K562 (cell line): ENCODE measurements around the gene H2BK1. TPM values are rescaled to one million over a fixed set of nuclear protein-coding genes. Genes with fewer than 3 reads are reported as not detected.

Experiments used
- ATAC-seq: fragments of 200-7000 bp; cut with Tn5 transposase; 3 replicates; pipeline ENCODE4 v1.9.1; 2020; ENCODE audit warnings: moderate library complexity
- BruUV-seq: library from RNA; stranded (reverse); fragments of 400-500 nt; replicated peaks from 2 replicates; lab custom pipeline; 2021; lab: Mats Ljungman, UMichigan
- CTCF ChIA-PET: fragments of 300-600 bp; formaldehyde crosslinking; extraction: SDS; loops from one replicate; lab custom pipeline; 2021; ENCODE audit warnings: low intra/inter-chr PET ratio; lab: Yijun Ruan, JAX
- POLR2A ChIA-PET: fragments of 300-600, 350-650 bp; sonication (Branson Sonifier 250); formaldehyde crosslinking; extraction: SDS; loops from one replicate; lab custom pipeline; 2021; ENCODE audit warnings: antibody characterized with exemption, inconsistent platforms; lab: Yijun Ruan, JAX
- DNase-seq, 4 experiments: peaks; one replicate each; pipeline versions ENCODE4 v3.0.0 to v3.0.0-alpha.2; 2011 to 2018; ENCODE audit warnings: low spot score in 3 of 4, mixed read lengths in 3 of 4; ENCODE audit errors: extremely low read depth in 1 of 4
- FAIRE-seq: peaks from 2 replicates; lab custom pipeline; 2011; peaks lifted over from hg19 to GRCh38; lab: Jason Lieb, UNC
- H2AFZ ChIP-seq: 2 replicates; pipeline ENCODE4 v1.6.0; 2011; ENCODE audit warnings: low read depth, low read length, control low read depth, inconsistent platforms
- H3K27ac ChIP-seq: fragments of 200-600 bp; 3 replicates; pipeline ENCODE4 v1.8.0; 2011; ENCODE audit warnings: low read depth, mild to moderate bottlenecking, control low read depth, inconsistent platforms, low read length, moderate library complexity, mixed read lengths; ENCODE audit errors: extremely low read depth
- H3K27me3 ChIP-seq, 2 experiments: fragments of 300-600 bp in 1 of 2; 2 replicates in 1 of 2; 3 replicates in 1 of 2; pipeline versions ENCODE4 v1.6.0 to v1.8.0; 2011; ENCODE audit warnings: inconsistent platforms in 2 of 2, low read length in 2 of 2, mild to moderate bottlenecking in 1 of 2, mixed read lengths in 1 of 2, moderate library complexity in 1 of 2; ENCODE audit not compliant: control insufficient read depth in 2 of 2, insufficient read depth in 2 of 2
- H3K36me3 ChIP-seq: fragments of 300-600 bp; 3 replicates; pipeline ENCODE4 v1.8.0; 2011; ENCODE audit warnings: mild to moderate bottlenecking, low read length, inconsistent platforms; ENCODE audit not compliant: control insufficient read depth, insufficient read depth
- H3K4me1 ChIP-seq, 2 experiments: fragments of 200-600 bp in 1 of 2; replicated peaks in 1 of 2; 2 replicates in 1 of 2; 3 replicates in 1 of 2; pipeline versions ENCODE4 v1.5.1 to v1.8.0; 2011; ENCODE audit warnings: inconsistent platforms in 2 of 2, low read length in 2 of 2, mild to moderate bottlenecking in 1 of 2, mixed read lengths in 1 of 2, moderate library complexity in 1 of 2; ENCODE audit not compliant: control insufficient read depth in 2 of 2, insufficient read depth in 2 of 2
- H3K4me2 ChIP-seq: 2 replicates; pipeline ENCODE4 v1.6.1; 2011; ENCODE audit warnings: low read length, control low read depth, inconsistent platforms, mixed read lengths; ENCODE audit not compliant: insufficient read depth
- H3K4me3 ChIP-seq: fragments of 200-600 bp; sonication (generic), shearing (Covaris generic); 2 replicates; pipeline ENCODE4 v1.5.1; 2016; ENCODE audit warnings: control low read depth, inconsistent platforms
- H3K79me2 ChIP-seq: fragments of 200-600 bp; 3 replicates; pipeline ENCODE4 v1.8.0; 2011; ENCODE audit warnings: low read length, inconsistent platforms; ENCODE audit not compliant: control insufficient read depth, insufficient read depth
- H3K9ac ChIP-seq, 2 experiments: 2 replicates each; pipeline versions ENCODE4 v1.6.0 to v1.6.1; 2011; ENCODE audit warnings: low read depth in 2 of 2, low read length in 2 of 2, control low read depth in 1 of 2, inconsistent platforms in 1 of 2, mild to moderate bottlenecking in 1 of 2, mixed read lengths in 1 of 2; ENCODE audit not compliant: insufficient read depth in 1 of 2
- H3K9me1 ChIP-seq: one replicate; pipeline ENCODE4 v1.6.0; 2011; ENCODE audit warnings: inconsistent platforms, mild to moderate bottlenecking, low read length, moderate library complexity; ENCODE audit not compliant: control insufficient read depth, insufficient read depth
- H3K9me3 ChIP-seq: replicated peaks from 2 replicates; pipeline ENCODE4 v1.5.1; 2011; ENCODE audit warnings: low read depth, low read length, inconsistent platforms; ENCODE audit not compliant: control insufficient read depth, insufficient read depth
- H4K20me1 ChIP-seq: replicated peaks from 2 replicates; pipeline ENCODE4 v1.6.1; 2011; ENCODE audit warnings: low read length, inconsistent platforms, mixed read lengths; ENCODE audit not compliant: control insufficient read depth, insufficient read depth
- WGBS: fragments of 100-300 bp; shearing (Covaris generic); methylation state at CpG from one replicate; pipeline ENCODE4 v1.1.6; 2016; ENCODE audit warnings: low coverage, mixed read lengths; ENCODE audit not compliant: insufficient coverage; ENCODE audit errors: missing lambda C conversion rate; 5-methylcytosine and 5-hydroxymethylcytosine counted together
- in situ Hi-C: fragments of 300-500 bp; cut with MboI; formaldehyde crosslinking; loops from 4 replicates; pipeline ENCODE4 v1.15.0; 2018; ENCODE audit warnings: inconsistent platforms, mixed read lengths
- intact Hi-C: fragments of 100-400 bp; cut with micrococcal nuclease; formaldehyde crosslinking; loops from 2 replicates; pipeline ENCODE4 v1.14.2; 2022
- polyA plus RNA-seq, 8 experiments: library from polyadenylated mRNA; depleted of rRNA in 4 of 8; stranded (reverse) in 5 of 8; unstranded in 3 of 8; fragments of >200 nt; fragmentation: Nextera tagmentation in 2 of 8; fragmentation: Illumina TruSeq in 1 of 8; extraction: Ambion mirVana in 2 of 8; extraction: Trizol in 1 of 8; gene quantifications; 2 replicates each; pipeline versions ENCODE4 v1.2.1 to v1.2.3, GENCODE V29; 2011 to 2014; ENCODE audit warnings: inconsistent platforms in 1 of 8, missing spikeins in 1 of 8
- total RNA-seq, 7 experiments: library from RNA; depleted of rRNA in 6 of 7; stranded (reverse); fragments of >200 nt in 6 of 7; fragmentation: Illumina TruSeq in 2 of 7; extraction: Trizol in 2 of 7; gene quantifications; 2 replicates each; pipeline versions ENCODE4 v1.2.1 to v1.2.3, GENCODE V29; 2011 to 2021; ENCODE audit warnings: low replicate concordance in 1 of 7
- TF ChIP-seq, protein P1 (sequence below): sonication (generic); formaldehyde crosslinking; IDR thresholded peaks from 2 replicates; pipeline ENCODE4 v1.8.0; 2022; ENCODE audit warnings: missing genetic modification reagents, mild to moderate bottlenecking, borderline replicate concordance
- TF ChIP-seq, protein P2 (sequence below): fragments of 250-450 bp; sonication (Bioruptor Pico); IDR thresholded peaks from 2 replicates; pipeline ENCODE4 v1.6.1; 2021; ENCODE audit warnings: mild to moderate bottlenecking

The H2BK1 gene
- total and polyA plus RNA-seq, 9 of the 15 experiments (the other 6 are each of a cell fraction or from before 2014, with no cell fraction given) = not detected

DNA sequence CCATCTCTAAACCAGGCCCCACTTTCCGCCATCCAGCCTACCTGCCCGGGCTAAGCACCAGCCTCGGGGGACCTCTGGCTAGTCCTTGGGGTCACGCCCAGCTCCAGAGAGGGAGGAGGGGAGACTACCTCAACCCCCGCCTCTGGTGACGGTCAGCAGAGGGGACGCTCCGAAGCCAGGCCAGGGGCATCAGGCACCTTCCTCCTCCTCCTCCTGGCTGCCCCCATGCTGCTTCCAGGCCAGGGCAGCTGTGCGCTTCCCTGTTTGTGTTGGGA, 42.2 kb upstream of the H2BK1 start:
- Histone ChIP-seq H3K9me3 (no peaks in the 10 kb centered on the region), H3K27ac (no peak overlapping the region), H3K4me3 (no peak overlapping the region), H3K9me1 (no peaks in the 10 kb centered on the region), H3K79me2 (no peaks in the 10 kb centered on the region), H2AFZ (peak overlapping the region; percentile 71; the same call in 1 of the 2 replicates), H3K27me3 (peaks cover 55 to 74% of the 10 kb centered on the region in 2 experiments), H3K4me2 (no peak overlapping the region), H4K20me1 (peaks cover 26% of the 10 kb centered on the region), H3K36me3 (no peaks in the 10 kb centered on the region), H3K9ac (no peak overlapping the region; a peak in 1 of 4 replicates), H3K4me1 (peaks cover 21 to 48% of the 10 kb centered on the region in 2 experiments; a peak in 4 of 5 replicates)
- no peak for DNase-seq
- no peak for ATAC-seq
- no TSS peak for BruUV-seq
- 23% methylated on average over 9 of the region's 9 CpGs for WGBS
- TF ChIP-seq, protein P1, sequence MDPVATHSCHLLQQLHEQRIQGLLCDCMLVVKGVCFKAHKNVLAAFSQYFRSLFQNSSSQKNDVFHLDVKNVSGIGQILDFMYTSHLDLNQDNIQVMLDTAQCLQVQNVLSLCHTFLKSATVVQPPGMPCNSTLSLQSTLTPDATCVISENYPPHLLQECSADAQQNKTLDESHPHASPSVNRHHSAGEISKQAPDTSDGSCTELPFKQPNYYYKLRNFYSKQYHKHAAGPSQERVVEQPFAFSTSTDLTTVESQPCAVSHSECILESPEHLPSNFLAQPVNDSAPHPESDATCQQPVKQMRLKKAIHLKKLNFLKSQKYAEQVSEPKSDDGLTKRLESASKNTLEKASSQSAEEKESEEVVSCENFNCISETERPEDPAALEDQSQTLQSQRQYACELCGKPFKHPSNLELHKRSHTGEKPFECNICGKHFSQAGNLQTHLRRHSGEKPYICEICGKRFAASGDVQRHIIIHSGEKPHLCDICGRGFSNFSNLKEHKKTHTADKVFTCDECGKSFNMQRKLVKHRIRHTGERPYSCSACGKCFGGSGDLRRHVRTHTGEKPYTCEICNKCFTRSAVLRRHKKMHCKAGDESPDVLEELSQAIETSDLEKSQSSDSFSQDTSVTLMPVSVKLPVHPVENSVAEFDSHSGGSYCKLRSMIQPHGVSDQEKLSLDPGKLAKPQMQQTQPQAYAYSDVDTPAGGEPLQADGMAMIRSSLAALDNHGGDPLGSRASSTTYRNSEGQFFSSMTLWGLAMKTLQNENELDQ (CRISPR knock-in tag) = no peak
- TF ChIP-seq, protein P2, sequence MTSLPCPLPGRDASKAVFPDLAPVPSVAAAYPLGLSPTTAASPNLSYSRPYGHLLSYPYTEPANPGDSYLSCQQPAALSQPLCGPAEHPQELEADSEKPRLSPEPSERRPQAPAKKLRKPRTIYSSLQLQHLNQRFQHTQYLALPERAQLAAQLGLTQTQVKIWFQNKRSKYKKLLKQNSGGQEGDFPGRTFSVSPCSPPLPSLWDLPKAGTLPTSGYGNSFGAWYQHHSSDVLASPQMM (CRISPR knock-in tag) = no peak
- CTCF ChIA-PET = no interaction called here
- intact Hi-C loops (no loop called here), in situ Hi-C loops (no loop called here)
- POLR2A ChIA-PET = interaction anchor here (0.6 to 2.3 kb wide), 5 partner anchors 10 to 885 kb away, joined by 3 to 14 read pairs (median 4); no protein-coding TSS in a partner anchor
- no peak for FAIRE-seq
